ENCODE results near the gene IQSEC2. TPM values are rescaled to one million over a fixed set of nuclear protein-coding genes. Genes with fewer than 3 reads are reported as not detected.
A peak's percentile ranks its signal among the peaks of the same experiment; 100 is the strongest.

Gene IQSEC2
- total and polyA plus RNA-seq, 9 of the 15 experiments (the other 6 are each of a cell fraction or from before 2014, with no cell fraction given): 2.7 to 41.8 (median 20.1) TPM

GRCh38 chrX:53227224-53227765, 54.1 kb downstream of the IQSEC2 start:
- Histone ChIP-seq H3K4me2 (ENCODE audit: insufficient read depth, low read length) (no peak overlapping the region), H3K27ac (ENCODE audit: extremely low read depth, low read depth, low read length) (no peak overlapping the region), H3K4me3 (no peak overlapping the region), H3K27me3 (ENCODE audit: control insufficient read depth in 2 of 2, insufficient read depth in 2 of 2, low read length in 2 of 2) (no peaks in the 10 kb centered on the region), H3K36me3 (ENCODE audit: control insufficient read depth, insufficient read depth, low read length) (peaks cover 16% of the 10 kb centered on the region; the same call in 2 of the 3 replicates), H2AFZ (ENCODE audit: low read depth, low read length) (peak overlapping the region; percentile 4; the same call in 1 of the 2 replicates), H3K9me3 (replicated peaks; ENCODE audit: control insufficient read depth, insufficient read depth, low read depth, low read length) (no peaks in the 10 kb centered on the region), H3K4me1 (replicated peaks in 1 of 2; ENCODE audit: control insufficient read depth in 2 of 2, insufficient read depth in 2 of 2, low read length in 2 of 2) (peaks cover 19 to 24% of the 10 kb centered on the region in 2 experiments; a peak in 4 of 5 replicates), H3K9me1 (ENCODE audit: control insufficient read depth, insufficient read depth, low read length) (no peaks in the 10 kb centered on the region), H3K79me2 (ENCODE audit: control insufficient read depth, insufficient read depth, low read length) (peaks cover 29% of the 10 kb centered on the region), H3K9ac (ENCODE audit: insufficient read depth in 1 of 2, low read depth in 2 of 2, low read length in 2 of 2) (no peak overlapping the region), H4K20me1 (replicated peaks; ENCODE audit: control insufficient read depth, insufficient read depth, low read length) (peaks cover 21% of the 10 kb centered on the region)
- BruUV-seq (replicated peaks): no TSS peak
- FAIRE-seq: no peak
- ATAC-seq: no peak
- in situ Hi-C loops (cut with MboI) (no loop called here), intact Hi-C loops (cut with micrococcal nuclease) (loop anchor here (10.0 kb wide), 1 partner anchor 152 kb away; no protein-coding TSS in a partner anchor)
- DNase-seq (ENCODE audit: extremely low read depth in 1 of 4, low spot score in 3 of 4): no peak
- CTCF ChIA-PET (ENCODE audit: low intra/inter-chr PET ratio): no interaction called here
- TF ChIP-seq ZKSCAN1 (IDR thresholded peaks at IDR 0.05; ENCODE audit: low read depth, low read length): no peak
- TF ChIP-seq C11orf30 (IDR thresholded peaks at IDR 0.05; ENCODE audit: low read depth): peak; percentile 22; the same call in 1 of the 2 replicates
- TF ChIP-seq ZNF316 (IDR thresholded peaks at IDR 0.05): peak; percentile 59; the same call in 1 of the 2 replicates
- POLR2A ChIA-PET: interaction anchor here (1.1 kb wide), 1 partner anchor 26 kb away, joined by 4 read pairs; no protein-coding TSS in a partner anchor
- WGBS (ENCODE audit: insufficient coverage, low coverage, missing lambda C conversion rate): 42% methylated on average over 3 of the region's 7 CpGs

Measured in K562 (cell line).